MM.1S (cell line): ENCODE measurements around the gene IL17C.
"Not testable (repeated sequence)": the region's sequence is repeated elsewhere in the genome, so short reads cannot be mapped to it uniquely, and the experiment has no call there.

Experiments used
- DNase-seq: peaks from one replicate; pipeline ENCODE4 v3.0.0-alpha.2; 2015
- H2AFZ ChIP-seq: fragments of 300-600 bp; sonication (generic); 2 replicates; pipeline ENCODE4 v1.6.0; 2016; ENCODE audit warnings: antibody characterized with exemption, low read length
- H3F3A ChIP-seq: fragments of 300-600 bp; sonication (generic); 2 replicates; pipeline ENCODE4 v1.6.1; 2016; ENCODE audit warnings: mild to moderate bottlenecking, antibody characterized with exemption, low read length, moderate library complexity, mixed read lengths; ENCODE audit not compliant: insufficient read depth
- H3K27ac ChIP-seq: fragments of 300-600 bp; sonication (generic); 2 replicates; pipeline ENCODE4 v1.5.1; 2016; ENCODE audit warnings: mild to moderate bottlenecking, low read length
- H3K27me3 ChIP-seq: fragments of 300-600 bp; sonication (generic); replicated peaks from 2 replicates; pipeline ENCODE4 v1.6.0; 2016; ENCODE audit warnings: low read length; ENCODE audit not compliant: insufficient read depth
- H3K36me3 ChIP-seq: fragments of 300-600 bp; sonication (generic); replicated peaks from 2 replicates; pipeline ENCODE4 v1.6.1; 2016; ENCODE audit warnings: mild to moderate bottlenecking, low read length, mixed read lengths; ENCODE audit not compliant: insufficient read depth
- H3K4me1 ChIP-seq: fragments of 300-600 bp; sonication (generic); 2 replicates; pipeline ENCODE4 v1.6.1; 2016; ENCODE audit warnings: low read length, mixed read lengths
- H3K4me2 ChIP-seq: fragments of 300-600 bp; sonication (generic); 2 replicates; pipeline ENCODE4 v1.6.0; 2016; ENCODE audit warnings: low read depth, low read length
- H3K4me3 ChIP-seq: fragments of 300-600 bp; sonication (generic); 2 replicates; pipeline ENCODE4 v1.5.1; 2016; ENCODE audit warnings: low read length, mixed read lengths
- H3K79me2 ChIP-seq: fragments of 300-600 bp; sonication (generic); 2 replicates; pipeline ENCODE4 v1.6.1; 2016; ENCODE audit warnings: mixed run types, low read length, mixed read lengths
- H3K9ac ChIP-seq: fragments of 300-600 bp; sonication (generic); 2 replicates; pipeline ENCODE4 v1.6.1; 2016; ENCODE audit warnings: low read length, mixed read lengths
- H3K9me2 ChIP-seq: fragments of 300-600 bp; sonication (generic); replicated peaks from 2 replicates; pipeline ENCODE4 v1.6.1; 2016; ENCODE audit warnings: mild to moderate bottlenecking, low read length, mixed read lengths; ENCODE audit not compliant: insufficient read depth
- H3K9me3 ChIP-seq: fragments of 300-600 bp; sonication (generic); replicated peaks from 2 replicates; pipeline ENCODE4 v1.6.1; 2016; ENCODE audit warnings: mild to moderate bottlenecking, low read length, mixed read lengths; ENCODE audit not compliant: insufficient read depth
- H4K20me1 ChIP-seq: fragments of 300-600 bp; sonication (generic); 2 replicates; pipeline ENCODE4 v1.6.1; 2016; ENCODE audit warnings: mild to moderate bottlenecking, low read length, moderate library complexity, mixed read lengths; ENCODE audit not compliant: insufficient read depth
- EZH2 ChIP-seq: fragments of 300-600 bp; sonication (generic); optimal IDR thresholded peaks from 2 replicates; pipeline ENCODE3; 2017; ENCODE audit warnings: low read depth, mild to moderate bottlenecking, antibody characterized with exemption, low read length, mixed read lengths
- EZH2phosphoT487 ChIP-seq: fragments of 300-600 bp; sonication (generic); IDR thresholded peaks from 2 replicates; pipeline ENCODE4 v1.6.1; 2018; ENCODE audit warnings: antibody characterized with exemption, low read length
- TF ChIP-seq, protein P1 (sequence below): fragments of 300-600 bp; sonication (generic); IDR thresholded peaks from 2 replicates; pipeline ENCODE4 v1.5.1; 2016; ENCODE audit warnings: antibody characterized with exemption, low read length, mixed read lengths

Gene IL17C

DNA sequence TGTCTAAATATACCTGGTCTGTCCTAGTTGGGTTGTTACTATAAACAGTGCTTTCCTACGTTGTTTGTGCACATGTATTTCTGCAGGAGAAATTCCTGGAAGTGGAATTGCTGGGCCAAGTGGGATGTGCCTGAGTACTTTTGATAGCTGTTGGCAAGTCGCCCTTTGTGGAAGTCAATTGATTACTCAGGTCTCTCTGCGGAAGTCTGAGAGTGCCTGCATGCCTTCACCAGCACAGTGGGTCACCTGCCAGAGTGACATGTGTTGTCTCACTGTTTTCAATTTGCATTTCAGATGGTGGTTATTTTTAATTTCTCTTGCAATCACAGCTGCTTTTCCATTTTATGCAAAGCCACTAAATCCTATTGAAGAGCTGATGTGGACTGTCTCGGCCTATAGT, 26.8 kb downstream of the IL17C start:
- Histone ChIP-seq H3K4me2 (no peak overlapping the region), H3K9me3 (no peaks in the 10 kb centered on the region), H2AFZ (no peak overlapping the region), H3K36me3 (no peaks in the 10 kb centered on the region), H3K27me3 (no peaks in the 10 kb centered on the region), H3K9ac (no peak overlapping the region), H3K4me3 (no peak overlapping the region), H3K4me1 (no peaks in the 10 kb centered on the region), H3K79me2 (peaks cover 10% of the 10 kb centered on the region), H4K20me1 (no peaks in the 10 kb centered on the region), H3K9me2 (no peaks in the 10 kb centered on the region), H3K27ac (no peak overlapping the region), H3F3A (no peaks in the 10 kb centered on the region)
- TF ChIP-seq, protein P1, sequence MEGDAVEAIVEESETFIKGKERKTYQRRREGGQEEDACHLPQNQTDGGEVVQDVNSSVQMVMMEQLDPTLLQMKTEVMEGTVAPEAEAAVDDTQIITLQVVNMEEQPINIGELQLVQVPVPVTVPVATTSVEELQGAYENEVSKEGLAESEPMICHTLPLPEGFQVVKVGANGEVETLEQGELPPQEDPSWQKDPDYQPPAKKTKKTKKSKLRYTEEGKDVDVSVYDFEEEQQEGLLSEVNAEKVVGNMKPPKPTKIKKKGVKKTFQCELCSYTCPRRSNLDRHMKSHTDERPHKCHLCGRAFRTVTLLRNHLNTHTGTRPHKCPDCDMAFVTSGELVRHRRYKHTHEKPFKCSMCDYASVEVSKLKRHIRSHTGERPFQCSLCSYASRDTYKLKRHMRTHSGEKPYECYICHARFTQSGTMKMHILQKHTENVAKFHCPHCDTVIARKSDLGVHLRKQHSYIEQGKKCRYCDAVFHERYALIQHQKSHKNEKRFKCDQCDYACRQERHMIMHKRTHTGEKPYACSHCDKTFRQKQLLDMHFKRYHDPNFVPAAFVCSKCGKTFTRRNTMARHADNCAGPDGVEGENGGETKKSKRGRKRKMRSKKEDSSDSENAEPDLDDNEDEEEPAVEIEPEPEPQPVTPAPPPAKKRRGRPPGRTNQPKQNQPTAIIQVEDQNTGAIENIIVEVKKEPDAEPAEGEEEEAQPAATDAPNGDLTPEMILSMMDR = no peak
- TF ChIP-seq EZH2phosphoT487 (no peak), EZH2 (no peak)
- DNase-seq = no peak

DNA sequence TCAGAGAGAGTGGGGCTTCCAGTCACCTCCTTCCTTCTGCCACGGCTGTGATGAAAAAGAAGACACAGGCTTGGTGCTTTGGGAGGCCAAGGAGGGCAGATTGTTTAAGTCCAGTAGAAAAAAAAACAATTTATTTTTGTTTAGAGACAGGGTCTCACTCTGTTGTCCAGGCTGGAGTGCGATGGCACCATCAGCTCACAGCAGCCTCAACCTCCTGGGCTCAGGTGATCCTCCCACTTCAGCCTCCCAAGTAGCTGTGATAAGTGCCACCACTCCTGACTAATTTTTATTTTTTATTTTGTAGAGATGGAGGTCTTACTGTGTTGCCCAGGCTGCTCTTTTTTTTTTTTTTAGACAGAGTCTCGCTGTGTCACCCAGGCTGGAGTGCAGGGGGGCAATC, 27.2 kb downstream of the IL17C start:
- TF ChIP-seq, protein P1 = no peak
- TF ChIP-seq EZH2 = no peak
- no peak for TF ChIP-seq EZH2phosphoT487
- Histone ChIP-seq H3K9me3 (no peaks in the 10 kb centered on the region), H3K79me2 (peaks cover 10% of the 10 kb centered on the region), H3K4me3 (no peak overlapping the region), H3K27ac (no peak overlapping the region), H3K36me3 (no peaks in the 10 kb centered on the region), H3K9me2 (no peaks in the 10 kb centered on the region), H3F3A (no peaks in the 10 kb centered on the region), H2AFZ (no peak overlapping the region), H3K27me3 (no peaks in the 10 kb centered on the region), H3K9ac (no peak overlapping the region), H4K20me1 (no peaks in the 10 kb centered on the region), H3K4me2 (no peak overlapping the region), H3K4me1 (no peaks in the 10 kb centered on the region)
- no peak for DNase-seq

DNA sequence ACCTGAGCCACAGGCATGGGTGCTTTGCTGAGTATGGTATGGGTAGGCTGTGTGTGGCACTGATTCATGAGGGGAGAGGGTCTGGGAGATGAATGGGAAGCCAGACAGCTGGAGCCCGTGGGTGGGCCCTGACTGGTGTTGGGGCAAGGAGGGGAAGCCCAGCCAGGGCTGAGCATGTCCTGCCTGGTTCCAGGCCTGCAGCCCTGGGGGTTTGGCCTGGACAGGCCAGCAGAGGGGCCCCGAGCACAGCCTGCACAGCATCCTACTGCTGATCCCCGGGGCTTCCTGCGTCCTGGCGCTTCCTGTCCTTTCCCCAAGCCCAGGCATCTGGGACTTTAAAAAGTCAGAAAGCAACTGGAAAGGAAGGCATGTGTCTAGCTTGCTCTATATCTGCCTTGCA, 29.1 kb downstream of the IL17C start:
- no peak overlapping the region for H3K27ac ChIP-seq
- H3K4me3 ChIP-seq = no peak overlapping the region
- no peak overlapping the region for H3K9ac ChIP-seq
- TF ChIP-seq, protein P1 = no peak
- no peaks in the 10 kb centered on the region for H4K20me1 ChIP-seq
- H3K9me3 ChIP-seq = no peaks in the 10 kb centered on the region
- no peaks in the 10 kb centered on the region for H3K27me3 ChIP-seq
- DNase-seq = no peak
- H3K4me1 ChIP-seq = no peaks in the 10 kb centered on the region
- H3K4me2 ChIP-seq = no peak overlapping the region
- peaks cover 4% of the 10 kb centered on the region for H3K79me2 ChIP-seq
- no peak overlapping the region for H2AFZ ChIP-seq
- no peaks in the 10 kb centered on the region for H3F3A ChIP-seq
- no peaks in the 10 kb centered on the region for H3K36me3 ChIP-seq
- no peaks in the 10 kb centered on the region for H3K9me2 ChIP-seq

DNA sequence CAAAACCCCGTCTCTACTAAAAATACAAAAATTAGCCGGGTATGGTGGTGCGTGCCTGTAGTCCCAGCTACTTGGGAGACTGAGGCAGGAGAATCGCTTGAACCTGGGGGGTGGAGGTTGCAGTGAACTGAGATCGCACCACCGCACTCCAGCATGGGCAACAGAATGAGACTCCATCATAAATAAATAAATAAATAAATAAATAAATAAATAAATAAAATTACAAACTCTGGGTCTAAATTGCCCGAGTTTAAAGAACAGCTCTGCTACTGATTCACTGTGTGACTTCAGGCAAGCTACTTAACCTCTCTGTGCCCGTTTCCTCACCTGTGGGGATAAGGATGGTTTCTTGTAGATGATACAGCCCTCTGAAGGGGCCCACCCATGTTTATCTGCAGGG, 31.1 kb downstream of the IL17C start:
- not testable (repeated sequence) for H3F3A ChIP-seq, H3K9ac ChIP-seq, H3K4me3 ChIP-seq, H3K9me3 ChIP-seq, H4K20me1 ChIP-seq, H3K27ac ChIP-seq, H3K79me2 ChIP-seq, H3K27me3 ChIP-seq, H3K4me1 ChIP-seq, H3K9me2 ChIP-seq, H3K36me3 ChIP-seq, H2AFZ ChIP-seq, DNase-seq, H3K4me2 ChIP-seq
